Activated naive CD8-positive, alpha-beta T cell treated with anti-CD3 and anti-CD28 coated beads, Interleukin-2, amount 50 U/mL, for 16 hours (primary cell): ENCODE results near the gene FBLL1.
"Not testable (repeated sequence)": the region's sequence is repeated elsewhere in the genome, so short reads cannot be mapped to it uniquely, and the experiment has no call there.

Experiments used
- DNase-seq: peaks from one replicate; pipeline ENCODE4 v3.0.0-alpha.2; 2020; ENCODE audit warnings: low read depth, low spot score

The FBLL1 gene

GRCh38 chr5:168528521-168529373 lies at the start of gene FBLL1:
Gene FBLL1 (plus strand): TSS chr5:168529305. CDS start chr5:168529505, 200 bp downstream.
- DNase-seq = no peak

- no peak for DNase-seq
These were observed 48.5 kb upstream of the FBLL1 start for GRCh38 chr5:168480601-168481000.

GRCh38 chr5:168481330-168481788 lies 47.7 kb upstream of the FBLL1 start:
- no peak for DNase-seq

DNA sequence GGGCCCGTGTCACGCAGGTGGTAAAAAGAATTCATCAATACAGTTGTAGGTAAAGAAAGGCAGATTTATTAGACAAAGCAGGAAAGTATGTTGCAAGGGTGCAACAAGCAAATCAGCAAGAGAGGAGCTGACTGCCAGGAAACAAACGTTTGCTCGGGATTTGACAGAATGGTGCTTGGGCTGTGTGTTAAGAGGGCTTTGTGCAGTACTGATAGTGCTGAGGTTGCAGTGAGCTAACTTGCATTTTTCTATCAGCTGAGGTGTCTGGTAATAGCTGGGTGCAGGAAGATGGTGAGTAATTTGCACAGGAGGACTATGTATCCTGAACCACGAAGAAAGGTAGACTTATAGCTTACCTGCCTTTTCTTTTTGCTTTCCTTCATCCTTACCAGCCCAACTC lies 46.7 kb upstream of the FBLL1 start:
- DNase-seq = no peak

GRCh38 chr5:168486136-168486879 lies 42.8 kb upstream of the FBLL1 start, which contains the start of gene RARS1:
Gene RARS1 (plus strand): TSS chr5:168486471. CDS start chr5:168486499, 28 bp downstream.
- peak; percentile 82 for DNase-seq

GRCh38 chr5:168489059-168489458 lies 40.0 kb upstream of the FBLL1 start:
- DNase-seq = no peak

DNA sequence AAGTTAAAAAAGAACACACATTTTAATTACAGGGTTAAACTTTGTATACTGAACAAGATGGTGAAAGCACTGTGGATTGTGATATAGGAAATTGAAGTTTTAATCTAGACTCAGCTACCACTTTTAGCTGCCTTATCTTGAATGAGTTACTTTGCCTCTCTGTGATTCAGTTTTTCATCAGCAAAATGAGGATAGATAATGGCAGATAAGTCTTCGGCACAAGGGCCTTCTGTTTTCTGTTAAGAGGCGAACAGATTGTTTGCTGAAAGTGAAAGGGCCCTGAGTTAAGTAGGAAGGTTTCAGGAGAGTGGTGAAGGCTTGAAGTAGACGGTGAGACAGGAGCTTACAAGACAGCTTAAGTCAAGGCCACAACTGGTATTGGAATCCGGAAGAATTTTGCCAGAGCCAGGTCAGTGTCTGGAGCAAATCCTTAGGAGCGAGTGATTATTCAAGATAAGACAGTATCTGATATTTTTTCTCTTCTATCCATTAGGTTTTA lies 35.0 kb upstream of the FBLL1 start:
- DNase-seq = no peak

- DNase-seq = no peak
These were observed 26.4 kb upstream of the FBLL1 start for GRCh38 chr5:168502563-168503237.

GRCh38 chr5:168513861-168514428 lies 15.2 kb upstream of the FBLL1 start:
- no peak for DNase-seq

- no peak for DNase-seq
These were observed 3.2 kb upstream of the FBLL1 start for GRCh38 chr5:168525856-168526255.

DNA sequence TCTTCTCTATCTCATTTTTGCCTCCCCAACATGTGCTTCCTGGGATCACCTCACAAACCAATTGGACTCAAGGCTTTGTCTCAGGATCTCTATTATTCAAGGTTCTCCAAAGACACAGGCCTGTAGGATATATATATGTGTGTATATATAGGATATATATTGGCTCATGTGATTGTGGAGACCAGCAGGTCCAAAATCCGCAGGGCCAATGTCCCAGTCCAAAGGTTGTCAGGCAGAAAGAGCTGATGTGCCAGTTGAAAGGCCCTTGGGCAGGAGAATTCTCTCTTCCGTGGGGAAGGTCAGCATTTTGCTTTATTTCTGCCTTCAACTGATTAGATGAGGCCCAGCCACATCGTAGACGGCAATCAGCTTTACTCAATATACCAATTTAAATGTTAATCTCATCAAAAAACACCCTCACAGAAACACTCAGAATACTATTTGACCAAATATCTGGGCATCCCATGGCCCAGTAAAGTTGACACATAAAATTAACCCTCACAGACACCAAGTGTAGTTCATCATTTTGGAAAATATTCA lies 1.3 kb upstream of the FBLL1 start:
- no peak for DNase-seq

- no peak for DNase-seq
These were observed 499 bp downstream of the FBLL1 start for GRCh38 chr5:168529374-168530234.

- DNase-seq = no peak
These were observed 1.6 kb downstream of the FBLL1 start for GRCh38 chr5:168530621-168531150.

DNA sequence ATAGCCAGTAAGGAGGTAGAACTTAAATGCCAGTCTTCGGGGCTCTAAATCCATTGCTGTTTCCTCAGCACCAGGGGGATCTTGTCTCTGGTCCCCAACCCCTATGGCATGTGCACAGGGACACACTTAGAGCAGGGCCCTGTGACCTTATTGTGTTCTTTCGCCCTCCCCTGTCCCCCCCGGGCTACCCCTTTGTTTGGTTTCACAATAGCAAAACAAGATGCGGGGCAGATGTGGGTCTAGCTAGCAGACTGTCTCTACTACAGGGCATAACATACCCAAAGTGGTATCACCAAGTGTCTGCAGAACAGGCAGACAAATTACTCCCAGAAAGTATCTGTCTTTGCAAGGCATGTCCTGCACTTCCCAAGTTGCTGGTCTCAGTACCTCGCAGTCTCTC lies 2.1 kb downstream of the FBLL1 start:
- DNase-seq = no peak

DNA sequence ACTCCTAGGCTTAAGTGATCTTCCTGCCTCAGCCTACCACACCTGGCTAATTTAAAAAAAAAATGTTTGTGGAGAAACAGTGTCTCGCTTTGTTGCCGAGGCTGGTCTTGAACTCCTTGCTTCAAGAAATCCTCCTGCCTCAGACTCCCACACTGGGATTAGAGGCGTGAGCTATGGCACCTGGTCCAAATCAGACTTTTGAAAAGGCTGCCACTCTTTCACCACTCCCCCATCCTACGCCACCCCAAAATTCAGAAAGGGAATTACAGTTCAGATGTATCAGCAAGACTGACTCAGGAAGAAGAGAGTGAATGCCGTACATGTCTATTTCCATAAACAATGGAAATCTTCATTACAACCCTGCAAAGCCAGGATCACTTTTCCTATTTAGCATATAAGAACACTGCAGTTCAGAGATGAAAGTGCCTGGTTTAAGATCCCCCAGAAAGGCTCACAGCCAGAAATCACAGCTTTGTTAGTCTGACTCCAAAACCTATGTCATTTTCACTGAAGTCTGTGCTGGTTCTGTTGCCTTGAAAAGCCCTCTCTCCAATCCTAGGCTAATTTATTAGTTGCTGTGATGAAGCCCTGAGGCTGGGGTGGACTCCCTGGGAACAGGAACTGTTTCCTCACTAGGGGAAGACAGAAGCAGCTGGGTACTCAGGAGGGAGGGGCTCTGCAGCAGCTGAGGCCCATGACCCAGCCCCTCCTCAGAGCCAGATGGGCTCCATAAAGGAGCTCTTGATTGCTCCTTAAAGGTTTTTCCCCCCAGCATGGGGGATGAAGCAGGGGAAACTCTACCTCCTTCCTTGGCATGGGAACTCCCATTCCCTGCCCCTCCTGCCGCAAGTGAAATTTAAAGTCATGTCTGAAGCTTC lies 3.1 kb downstream of the FBLL1 start:
- no peak for DNase-seq

GRCh38 chr5:168534351-168534750 lies 5.2 kb downstream of the FBLL1 start:
- DNase-seq = not testable (repeated sequence)

DNA sequence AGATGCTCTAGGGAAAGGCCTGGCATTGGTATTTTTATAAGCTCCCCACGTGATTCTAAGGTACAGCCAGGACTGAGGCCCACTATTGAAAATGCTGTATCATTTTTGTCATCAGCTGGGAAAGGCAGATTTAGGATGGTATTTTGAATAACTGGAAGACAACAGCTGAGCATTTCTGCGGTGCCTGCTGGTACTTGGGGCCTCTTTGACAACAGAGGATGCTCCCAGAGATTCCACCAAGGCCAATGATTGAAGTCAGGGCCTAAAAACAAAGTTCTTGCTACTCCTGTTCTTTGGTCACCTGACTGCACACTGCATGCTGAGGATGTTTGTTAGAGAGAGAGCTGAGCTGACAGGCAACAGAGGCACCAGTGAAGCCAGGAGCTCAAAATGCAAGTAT lies 8.1 kb downstream of the FBLL1 start:
- no peak for DNase-seq

DNA sequence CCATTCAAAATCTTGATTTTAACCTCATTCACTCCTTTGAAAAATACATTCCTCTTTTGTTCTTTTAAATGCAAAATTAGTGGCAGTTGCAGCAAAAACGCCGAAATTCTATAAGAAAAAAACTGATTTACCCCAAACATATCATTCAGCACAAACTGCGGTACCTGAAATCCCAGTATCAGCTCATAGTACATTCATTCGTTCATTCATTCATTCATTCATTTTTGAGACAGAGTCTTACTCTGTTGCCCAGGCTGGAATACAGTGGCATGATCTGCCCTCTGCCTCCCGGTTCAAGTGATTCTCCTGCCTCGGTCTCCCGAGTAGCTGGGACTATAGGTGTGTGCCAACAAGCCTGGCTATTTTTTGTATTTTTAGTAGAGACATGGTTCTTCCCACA lies 20.4 kb downstream of the FBLL1 start:
- no peak for DNase-seq

DNA sequence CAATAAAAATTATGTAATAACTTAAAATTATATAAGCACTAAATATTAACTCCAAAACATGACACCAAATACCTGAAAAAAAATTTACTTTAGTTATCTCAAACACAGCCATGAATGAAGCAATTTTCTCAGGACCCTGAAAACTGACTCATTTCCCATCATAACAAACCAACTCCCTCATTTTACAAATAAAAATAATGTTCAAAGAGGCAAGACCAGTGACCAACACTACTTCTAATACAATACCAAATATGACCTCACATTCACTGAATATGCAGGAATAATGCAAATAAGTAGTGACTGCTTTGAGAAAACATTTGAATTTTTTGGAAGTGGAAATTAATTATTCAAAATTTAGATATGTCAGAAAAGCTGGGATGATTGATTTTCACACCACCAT lies 21.6 kb downstream of the FBLL1 start:
- no peak for DNase-seq
